HG03354 (cell line): ENCODE measurements around the gene S100A8.

Experiments
- ATAC-seq: cut with Tn5 transposase; IDR thresholded peaks from one replicate; pipeline ENCODE4 v1.9.1; 2021; ENCODE audit warnings: mild to moderate bottlenecking; ENCODE audit not compliant: unreplicated experiment, poor library complexity, severe bottlenecking

Gene S100A8

GRCh38 chr1:153395136-153395685 is 4.3 kb upstream of the S100A8 start:
- ATAC-seq, result no peak

DNA sequence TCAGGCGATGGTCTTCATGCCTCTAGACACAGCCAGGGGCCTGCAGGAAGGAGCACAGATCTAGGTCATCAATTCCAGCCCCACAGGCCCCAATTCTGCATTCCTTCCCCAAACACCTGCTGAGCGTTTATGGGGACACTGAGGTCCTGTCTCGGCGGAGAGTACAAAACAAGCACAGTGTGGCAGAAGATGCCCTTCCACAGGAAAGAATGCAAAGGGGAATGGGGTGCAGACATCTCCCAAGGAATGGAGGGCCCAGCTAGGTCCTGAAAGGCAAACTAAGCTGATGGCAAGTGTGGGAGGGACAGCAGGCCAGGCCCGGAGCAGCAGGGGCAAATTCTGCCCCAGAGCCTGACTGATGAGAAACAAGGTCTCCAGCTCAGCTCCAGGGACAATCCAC is 3.5 kb upstream of the S100A8 start:
- no peak for ATAC-seq

DNA sequence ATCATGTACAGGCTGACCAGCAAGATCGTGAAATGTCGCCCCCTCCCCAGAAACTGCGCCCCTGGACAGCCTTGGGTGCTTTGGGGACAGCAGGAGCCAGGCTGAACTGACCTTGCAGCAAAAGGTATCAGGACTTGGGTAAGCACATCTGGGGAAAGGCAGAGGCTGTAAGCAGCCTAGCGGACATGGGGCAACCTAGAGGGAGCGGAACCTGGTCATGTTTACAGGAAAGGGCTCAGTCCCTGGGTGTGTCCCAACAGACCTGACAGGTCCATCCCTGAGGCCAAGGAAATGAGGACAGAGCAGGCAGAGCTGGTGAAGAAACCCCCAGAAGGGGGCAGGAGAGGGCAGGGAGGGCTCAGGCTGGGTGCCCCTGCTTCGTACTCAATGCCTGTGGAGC is 3.1 kb upstream of the S100A8 start:
- ATAC-seq, result no peak

DNA sequence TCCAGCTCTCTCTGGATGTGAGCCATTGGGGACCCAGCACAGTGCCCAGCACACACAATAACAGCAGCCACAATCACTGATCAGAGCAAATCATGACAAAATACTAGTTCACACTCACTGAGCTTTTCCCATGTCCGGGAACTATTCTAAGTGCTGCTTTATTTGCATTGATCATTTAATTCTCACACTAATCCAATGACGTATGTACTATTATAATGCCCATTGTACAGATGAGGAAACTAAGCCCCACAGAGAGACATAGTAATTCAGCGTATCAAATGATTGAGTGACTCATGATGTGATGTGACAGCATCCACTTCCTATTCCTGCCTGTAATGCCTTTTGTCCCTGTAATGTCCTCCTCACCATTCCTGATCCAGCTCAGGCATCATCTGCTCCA is 1.9 kb upstream of the S100A8 start:
- ATAC-seq, result no peak

DNA sequence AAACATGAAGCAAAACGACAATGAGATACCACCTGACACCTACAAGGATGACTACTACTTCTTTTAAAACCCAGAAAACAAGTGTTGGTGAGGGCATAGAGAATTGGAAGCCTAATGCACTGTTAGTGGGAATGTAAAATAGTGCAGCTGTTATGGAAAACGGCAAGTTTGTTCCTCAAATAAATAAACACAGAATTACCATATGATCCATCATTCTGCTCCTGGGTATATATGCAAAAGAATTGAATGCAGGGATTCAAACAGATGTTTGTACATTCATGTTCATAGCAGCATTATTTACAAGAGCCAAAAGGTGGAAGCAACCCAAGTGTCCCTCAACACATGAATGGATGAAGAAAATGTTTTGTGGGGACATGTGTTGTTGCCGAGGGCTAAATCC is 1.4 kb upstream of the S100A8 start:
- ATAC-seq, result no peak

GRCh38 chr1:153389973-153390879 is 647 bp downstream of the S100A8 start:
- ATAC-seq, result no peak

GRCh38 chr1:153389401-153389800 is 1.5 kb downstream of the S100A8 start:
- ATAC-seq, result no peak

- no peak for ATAC-seq
Observed at GRCh38 chr1:153387785-153388184, 3.1 kb downstream of the S100A8 start.

DNA sequence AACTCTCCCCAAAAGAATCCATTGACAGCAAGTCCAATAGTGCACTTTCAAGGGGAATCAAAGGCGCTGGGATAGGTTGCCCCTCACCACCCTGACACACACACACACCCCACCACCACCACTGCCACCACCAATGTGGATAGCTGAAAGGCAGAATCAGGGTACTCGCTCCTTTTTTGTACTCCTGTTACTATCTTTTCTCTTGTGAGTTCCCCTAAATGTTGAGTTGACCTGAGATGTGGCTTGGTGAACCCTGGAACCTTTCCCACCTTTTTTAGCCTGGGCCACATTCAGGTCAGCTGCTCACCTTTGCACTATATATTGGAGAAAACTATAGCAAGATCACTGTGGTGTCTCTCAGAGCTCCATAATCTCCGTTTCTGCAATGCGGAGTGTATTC is 3.9 kb downstream of the S100A8 start:
- ATAC-seq, result no peak

- no peak for ATAC-seq
Observed at GRCh38 chr1:153386500-153386901, 4.4 kb downstream of the S100A8 start.

- ATAC-seq, result no peak
Observed at GRCh38 chr1:153384958-153385580, 5.8 kb downstream of the S100A8 start.

DNA sequence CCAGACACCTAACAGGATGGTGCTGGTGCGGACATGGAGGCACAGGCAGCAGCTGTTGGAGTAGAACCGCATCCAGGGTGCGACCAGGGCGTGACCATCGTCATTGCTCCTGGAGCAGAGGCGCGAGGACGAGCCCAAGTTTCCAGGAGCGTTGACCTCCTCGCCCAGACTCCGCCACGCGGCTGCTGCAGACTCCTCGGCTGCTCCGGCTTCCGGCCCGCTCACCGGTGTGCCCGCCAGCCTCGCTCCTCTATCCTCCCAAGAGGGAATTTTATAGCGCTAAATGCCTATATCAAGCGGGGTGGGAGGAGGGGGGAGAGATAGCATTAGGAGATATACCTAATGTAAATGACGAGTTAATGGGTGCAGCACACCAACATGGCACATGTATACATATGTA is 10.2 kb downstream of the S100A8 start:
- no peak for ATAC-seq

- no peak for ATAC-seq
Observed at GRCh38 chr1:153379591-153379990, 11.3 kb downstream of the S100A8 start.

- no peak for ATAC-seq
Observed at GRCh38 chr1:153375511-153375910, 15.4 kb downstream of the S100A8 start, which contains the start of gene S100A12. Gene S100A12, minus strand, starts transcription at chr1:153375621. Its CDS starts 1,029 bp downstream, at chr1:153374592.

GRCh38 chr1:153374071-153374470 is 16.8 kb downstream of the S100A8 start:
- no peak for ATAC-seq

DNA sequence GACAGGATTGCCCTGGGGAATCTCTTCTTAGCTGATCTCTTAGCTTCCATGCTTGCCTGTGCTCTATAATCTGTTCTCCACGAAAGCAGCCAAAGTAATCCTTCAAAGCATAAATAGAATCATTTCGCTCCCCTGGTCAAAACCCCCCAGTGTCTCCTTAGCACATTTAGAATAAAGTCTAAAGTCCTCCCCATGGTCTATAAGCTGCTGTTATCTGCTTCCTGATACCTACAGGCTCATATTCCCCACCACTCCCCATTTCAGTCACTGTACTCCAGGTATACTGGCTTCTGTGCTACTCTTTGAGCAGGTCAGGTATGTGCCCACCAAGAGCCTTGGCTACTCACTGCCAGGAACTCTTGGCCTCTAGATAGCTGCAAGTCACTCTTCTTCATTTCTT is 18.3 kb downstream of the S100A8 start:
- no peak for ATAC-seq

GRCh38 chr1:153371231-153371630 is 19.6 kb downstream of the S100A8 start:
- ATAC-seq, result no peak

DNA sequence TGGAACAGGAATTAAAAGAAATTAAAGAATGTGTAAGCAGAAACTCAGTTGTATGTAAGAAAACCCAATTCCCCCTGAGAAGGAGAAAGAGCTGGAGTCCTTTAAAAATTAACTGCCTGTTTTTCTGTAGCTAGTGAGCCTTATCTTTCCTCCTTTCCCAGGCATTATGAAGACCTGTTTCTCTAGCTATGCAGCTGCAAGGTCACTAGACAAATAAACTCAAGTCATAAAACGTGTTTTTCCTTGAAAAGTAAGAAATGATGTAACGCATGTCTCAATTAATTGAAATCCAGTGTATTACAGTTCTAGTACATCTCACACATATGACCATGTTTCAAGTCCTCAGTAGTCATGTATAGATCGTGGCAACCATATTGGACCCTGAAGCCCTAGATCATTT is 20.7 kb downstream of the S100A8 start:
- no peak for ATAC-seq

GRCh38 chr1:153368495-153368894 is 22.4 kb downstream of the S100A8 start:
- ATAC-seq, result no peak

- no peak for ATAC-seq
Observed at GRCh38 chr1:153367090-153367489, 23.8 kb downstream of the S100A8 start.

DNA sequence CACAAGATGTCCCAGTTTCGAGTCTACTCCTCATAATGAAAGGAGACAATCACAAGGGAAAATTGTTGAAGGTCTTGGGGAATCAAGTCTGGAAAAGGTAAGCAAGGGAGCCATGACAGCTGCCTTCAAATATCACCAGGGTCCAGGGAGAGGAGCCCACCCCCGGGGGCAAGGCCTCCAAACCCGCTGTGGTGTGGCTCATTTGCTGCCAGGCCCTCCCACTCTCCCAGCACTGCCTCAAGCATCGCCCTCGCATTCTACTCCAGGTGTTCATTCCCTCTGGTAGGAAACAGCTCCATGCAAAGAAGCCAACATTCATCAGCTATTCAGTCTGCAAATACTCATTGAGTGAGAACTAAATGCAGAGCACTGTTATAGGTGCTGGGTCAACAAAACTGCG is 24.6 kb downstream of the S100A8 start:
- no peak for ATAC-seq
